Naive thymus-derived CD4-positive, alpha-beta T cell (primary cell): Measurements from ENCODE around the gene ESPN. TPM values are rescaled to one million over a fixed set of nuclear protein-coding genes. Genes with fewer than 3 reads are reported as not detected.

Experiments used
- ATAC-seq: fragments of 150-1000 bp; cut with Tn5 transposase; 2 replicates; pipeline ENCODE4 v1.10.0; 2021; ENCODE audit warnings: mild to moderate bottlenecking, moderate library complexity
- CTCF ChIA-PET: fragments of 350-600 bp; sonication (Branson Sonifier 250); formaldehyde crosslinking; loops from one replicate; lab custom pipeline; 2021; ENCODE audit warnings: antibody characterized with exemption; lab: Charles Lee
- POLR2A ChIA-PET: fragments of 350-600 bp; sonication (Branson Sonifier 250); formaldehyde crosslinking; loops from one replicate; lab custom pipeline; 2021; ENCODE audit warnings: antibody characterized with exemption, inconsistent platforms; lab: Charles Lee
- DNase-seq, 9 donors: peaks; one replicate each; pipeline versions ENCODE4 v3.0.0 to v3.0.0-alpha.2; 2020 to 2022; ENCODE audit warnings: mixed read lengths in 1 of 9
- H3K27ac ChIP-seq: one replicate; pipeline ENCODE4 v1.7.0; 2013; ENCODE audit warnings: mild to moderate bottlenecking, low read depth, low read length, moderate library complexity
- H3K27me3 ChIP-seq, 2 donors: one replicate each; pipeline ENCODE4 v1.7.0; 2013; ENCODE audit warnings: low read length in 2 of 2, mild to moderate bottlenecking in 2 of 2, moderate library complexity in 2 of 2; ENCODE audit not compliant: control insufficient read depth in 2 of 2, insufficient read depth in 2 of 2
- H3K36me3 ChIP-seq, 3 experiments: 1 replicate in 2 of 3; 2 replicates in 1 of 3; pipeline ENCODE4 v1.7.0; 2013; ENCODE audit warnings: low read length in 3 of 3, mild to moderate bottlenecking in 3 of 3, moderate library complexity in 1 of 3; ENCODE audit not compliant: insufficient read depth in 3 of 3, control insufficient read depth in 2 of 3
- H3K4me1 ChIP-seq, 2 donors: one replicate each; pipeline ENCODE4 v1.7.0; 2013; ENCODE audit warnings: low read length in 2 of 2, mild to moderate bottlenecking in 2 of 2, moderate library complexity in 1 of 2; ENCODE audit not compliant: control insufficient read depth in 2 of 2, insufficient read depth in 2 of 2
- H3K4me3 ChIP-seq: 2 replicates; pipeline ENCODE4 v1.7.0; 2013; ENCODE audit warnings: mild to moderate bottlenecking, low read length
- H3K9me3 ChIP-seq, 3 experiments: 1 replicate in 2 of 3; 2 replicates in 1 of 3; pipeline ENCODE4 v1.7.0; 2013; ENCODE audit warnings: low read length in 3 of 3; ENCODE audit not compliant: control insufficient read depth in 2 of 3
- H3K27ac Mint-ChIP-seq, 9 donors: one replicate each; pipeline ENCODE4 v1.8.0; 2020 to 2022; ENCODE audit warnings: mixed read lengths in 9 of 9, mild to moderate bottlenecking in 8 of 9, moderate library complexity in 5 of 9, inconsistent platforms in 2 of 9
- H3K27me3 Mint-ChIP-seq, 5 donors: one replicate each; pipeline ENCODE4 v1.8.0; 2021 to 2022; ENCODE audit warnings: mixed read lengths in 5 of 5, mild to moderate bottlenecking in 1 of 5
- H3K36me3 Mint-ChIP-seq, 5 donors: one replicate each; pipeline ENCODE4 v1.8.0; 2020 to 2022; ENCODE audit warnings: mixed read lengths in 5 of 5, mild to moderate bottlenecking in 3 of 5, inconsistent platforms in 1 of 5
- H3K4me1 Mint-ChIP-seq, 7 donors: one replicate each; pipeline ENCODE4 v1.8.0; 2020 to 2022; ENCODE audit warnings: mixed read lengths in 7 of 7, mild to moderate bottlenecking in 3 of 7, inconsistent platforms in 1 of 7
- H3K4me3 Mint-ChIP-seq, 10 donors: one replicate each; pipeline ENCODE4 v1.8.0; 2020 to 2022; ENCODE audit warnings: mild to moderate bottlenecking in 10 of 10, mixed read lengths in 10 of 10, moderate library complexity in 6 of 10, inconsistent platforms in 2 of 10
- H3K9me3 Mint-ChIP-seq, 11 donors: one replicate each; pipeline ENCODE4 v1.8.0; 2020 to 2022; ENCODE audit warnings: mixed read lengths in 11 of 11, mild to moderate bottlenecking in 4 of 11, inconsistent platforms in 1 of 11, moderate library complexity in 1 of 11
- intact Hi-C, 2 donors: fragments of 100-400 bp; cut with micrococcal nuclease; formaldehyde crosslinking; loops; one replicate each; pipeline ENCODE4 v1.15.1; 2023
- polyA plus RNA-seq, 2 donors: library from polyadenylated mRNA; unstranded; fragments of 300-500 nt; fragmentation: Illumina TruSeq; gene quantifications; one replicate each; pipeline ENCODE4 v1.2.3, GENCODE V29; 2021
- total RNA-seq, 6 experiments: library from RNA in 5 of 6; stranded (reverse) in 5 of 6; gene quantifications; 1 replicate in 5 of 6; 2 replicates in 1 of 6; pipeline ENCODE4 v1.2.3 and lab custom pipeline; 2021 to 2026

ESPN gene
- total and polyA plus RNA-seq, 7 experiments from 2014 or later, result 0.40 to 2.9 (median 2.1) TPM

DNA sequence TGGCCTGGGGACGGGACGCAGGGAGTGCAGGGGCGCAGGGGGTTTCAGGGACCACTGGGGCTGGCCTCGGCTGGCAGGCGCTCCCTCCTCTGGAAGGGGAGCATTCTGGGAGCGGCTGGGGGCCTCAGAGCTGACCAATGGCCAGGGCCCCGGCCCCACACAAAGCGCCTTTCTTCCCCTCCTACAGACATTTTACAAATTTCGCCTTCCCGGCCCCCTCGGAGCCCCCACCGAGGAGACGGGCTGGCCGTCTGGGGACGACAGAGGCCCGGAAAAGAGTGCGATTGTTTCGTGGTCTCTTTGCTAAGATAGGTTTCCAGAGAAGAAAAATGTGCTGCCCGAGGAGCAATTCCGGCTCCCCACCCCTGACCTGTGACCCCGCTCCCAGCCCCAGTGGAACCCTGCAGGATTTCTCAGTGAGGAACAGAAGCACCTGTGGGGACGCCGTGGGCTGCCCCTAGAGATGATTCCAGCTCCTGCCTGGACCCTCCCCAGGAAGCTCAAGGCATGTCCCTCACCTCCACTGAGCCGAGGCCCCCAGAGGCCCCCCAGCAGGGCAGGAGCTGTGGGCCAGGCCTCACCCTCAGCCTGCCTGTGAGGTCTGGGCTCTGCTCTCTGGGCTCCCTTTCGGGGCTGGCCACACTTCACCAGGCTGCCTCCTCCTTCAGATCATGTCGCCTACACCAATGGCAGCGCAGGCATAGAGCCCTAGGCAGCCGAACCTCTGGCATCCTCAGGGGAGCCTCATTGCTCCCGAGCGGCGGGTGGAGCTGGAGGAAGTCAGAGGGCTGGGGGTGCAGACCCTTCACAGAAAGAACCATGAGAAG is 81.8 kb downstream of the ESPN start:
- H3K27me3 Mint-ChIP-seq, result peaks cover 0 to 4% (median 0%) of the 10 kb centered on the region in 5 donors
- no peaks in the 10 kb centered on the region for H3K4me1 Mint-ChIP-seq
- CTCF ChIA-PET, result no interaction called here
- intact Hi-C loops, result no loop called here
- Histone ChIP-seq H3K27ac (no peak overlapping the region), H3K4me1 (no peaks in the 10 kb centered on the region), H3K9me3 (no peaks in the 10 kb centered on the region), H3K36me3 (no peaks in the 10 kb centered on the region), H3K4me3 (no peak overlapping the region), H3K27me3 (no peaks in the 10 kb centered on the region)
- DNase-seq (no peak), ATAC-seq (no peak)
- no peak overlapping the region for H3K4me3 Mint-ChIP-seq
- no peak overlapping the region for H3K27ac Mint-ChIP-seq
- H3K9me3 Mint-ChIP-seq, result no peaks in the 10 kb centered on the region
- H3K36me3 Mint-ChIP-seq, result no peaks in the 10 kb centered on the region
- POLR2A ChIA-PET, result interaction anchor here (1.1 kb wide), 1 partner anchor 63 kb away, joined by 3 read pairs; no protein-coding TSS in a partner anchor

DNA sequence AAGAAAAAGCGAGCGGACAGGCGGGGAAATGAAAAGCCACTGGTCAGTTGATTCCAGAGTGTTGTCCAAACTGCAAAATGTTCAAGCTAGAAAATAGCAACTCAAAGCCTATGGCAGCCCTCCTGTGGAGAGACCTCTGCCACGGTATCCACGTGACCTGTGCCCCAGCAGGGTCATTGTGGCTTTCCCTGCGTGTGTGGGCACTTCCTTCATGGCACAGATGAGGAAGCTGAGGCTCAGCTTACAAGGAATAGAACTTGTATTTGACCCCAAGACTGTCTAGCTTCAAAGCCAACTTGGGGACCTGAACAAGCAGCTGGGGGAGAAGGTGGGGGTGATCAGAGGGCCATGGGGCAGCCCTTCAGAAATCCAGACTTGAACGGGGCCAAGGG is 82.5 kb downstream of the ESPN start:
- no peak overlapping the region for H3K4me3 ChIP-seq
- H3K27me3 ChIP-seq, result no peaks in the 10 kb centered on the region
- H3K4me1 ChIP-seq, result no peaks in the 10 kb centered on the region
- ATAC-seq, result no peak
- no peaks in the 10 kb centered on the region for H3K9me3 ChIP-seq
- no peak for DNase-seq
- Mint-ChIP-seq H3K27me3 (peaks cover 0 to 4% (median 0%) of the 10 kb centered on the region in 5 donors), H3K27ac (no peak overlapping the region), H3K4me1 (no peaks in the 10 kb centered on the region), H3K36me3 (no peaks in the 10 kb centered on the region), H3K4me3 (no peak overlapping the region), H3K9me3 (no peaks in the 10 kb centered on the region)
- no peak overlapping the region for H3K27ac ChIP-seq
- POLR2A ChIA-PET, result interaction anchor here (1.0 to 1.4 kb wide), 3 partner anchors 15 to 62 kb away, joined by 3 read pairs; partner anchors contain the start of genes NOL9 and TAS1R1
- intact Hi-C loops, result no loop called here
- H3K36me3 ChIP-seq, result no peaks in the 10 kb centered on the region
- CTCF ChIA-PET, result interaction anchor here (0.6 to 1.0 kb wide), 2 partner anchors 39 to 187 kb away, joined by 3 read pairs; no protein-coding TSS in a partner anchor

- Histone ChIP-seq H3K4me1 (no peaks in the 10 kb centered on the region), H3K4me3 (no peak overlapping the region), H3K36me3 (no peaks in the 10 kb centered on the region), H3K27ac (no peak overlapping the region), H3K27me3 (no peaks in the 10 kb centered on the region), H3K9me3 (no peaks in the 10 kb centered on the region)
- DNase-seq (no peak), ATAC-seq (no peak)
- intact Hi-C loops, result no loop called here
- Mint-ChIP-seq H3K36me3 (no peaks in the 10 kb centered on the region), H3K9me3 (no peaks in the 10 kb centered on the region), H3K4me3 (no peak overlapping the region), H3K27me3 (peaks cover 0 to 4% (median 0%) of the 10 kb centered on the region in 5 donors), H3K27ac (no peak overlapping the region), H3K4me1 (no peaks in the 10 kb centered on the region)
- ChIA-PET POLR2A (interaction anchor here (1.0 to 1.4 kb wide), 3 partner anchors 15 to 62 kb away, joined by 3 read pairs; partner anchors contain the start of genes NOL9 and TAS1R1), CTCF (interaction anchor here (0.6 to 1.0 kb wide), 2 partner anchors 38 to 187 kb away, joined by 3 read pairs; no protein-coding TSS in a partner anchor)
Measured at GRCh38 chr1:6507461-6507911, 82.9 kb downstream of the ESPN start.

DNA sequence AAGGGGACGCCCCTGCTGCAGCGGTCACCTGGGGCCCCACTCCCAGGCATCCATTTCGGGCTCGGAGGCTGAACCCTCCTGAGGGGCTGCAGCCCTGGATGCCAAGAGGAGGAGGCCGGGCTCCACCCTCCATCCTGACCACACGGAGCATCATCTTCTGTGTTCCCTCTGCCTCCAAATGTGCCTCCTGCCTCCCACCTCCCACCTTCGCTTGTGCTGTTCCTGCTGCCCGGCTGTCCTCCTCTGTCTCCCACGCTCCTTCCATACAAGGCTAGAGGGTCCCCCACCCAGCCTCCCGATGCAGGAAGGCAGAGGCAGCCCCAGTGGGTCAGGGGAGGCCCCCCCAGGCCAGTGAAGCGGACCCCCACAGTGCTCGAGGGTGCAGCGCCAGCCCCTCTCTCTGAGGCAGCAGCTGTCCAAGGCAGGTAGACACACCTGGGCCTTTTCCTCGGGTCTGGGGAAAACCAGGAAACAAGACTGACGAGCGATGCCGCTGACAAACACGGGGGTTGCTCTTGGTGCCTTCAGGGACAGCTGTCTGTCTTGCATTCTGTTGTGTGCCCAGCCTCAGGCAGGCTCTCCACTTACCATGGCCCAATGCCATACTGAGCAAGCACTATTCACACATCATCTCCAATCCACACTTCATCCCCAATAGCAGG is 83.7 kb downstream of the ESPN start:
- Histone ChIP-seq H3K36me3 (no peaks in the 10 kb centered on the region), H3K4me1 (no peaks in the 10 kb centered on the region), H3K9me3 (no peaks in the 10 kb centered on the region), H3K4me3 (no peak overlapping the region), H3K27ac (no peak overlapping the region), H3K27me3 (no peaks in the 10 kb centered on the region)
- no peaks in the 10 kb centered on the region for H3K4me1 Mint-ChIP-seq
- H3K27ac Mint-ChIP-seq, result no peak overlapping the region
- no peaks in the 10 kb centered on the region for H3K9me3 Mint-ChIP-seq
- CTCF ChIA-PET, result interaction anchor here (1.1 kb wide), 1 partner anchor 18 kb away, joined by 4 read pairs; no protein-coding TSS in a partner anchor
- DNase-seq, result no peak
- no peak overlapping the region for H3K4me3 Mint-ChIP-seq
- POLR2A ChIA-PET, result interaction anchor here (1.1 to 1.4 kb wide), 2 partner anchors 16 to 28 kb away, joined by 3 read pairs; no protein-coding TSS in a partner anchor
- intact Hi-C loops, result no loop called here
- no peaks in the 10 kb centered on the region for H3K36me3 Mint-ChIP-seq
- no peak for ATAC-seq
- H3K27me3 Mint-ChIP-seq, result peaks cover 0 to 4% (median 0%) of the 10 kb centered on the region in 5 donors

GRCh38 chr1:6508816-6509189 is 84.2 kb downstream of the ESPN start:
- Mint-ChIP-seq H3K4me1 (no peaks in the 10 kb centered on the region), H3K36me3 (no peaks in the 10 kb centered on the region), H3K9me3 (no peaks in the 10 kb centered on the region), H3K27ac (no peak overlapping the region), H3K27me3 (peaks cover 0 to 4% (median 0%) of the 10 kb centered on the region in 5 donors), H3K4me3 (no peak overlapping the region)
- CTCF ChIA-PET, result interaction anchor here (1.1 kb wide), 1 partner anchor 18 kb away, joined by 4 read pairs; no protein-coding TSS in a partner anchor
- intact Hi-C loops, result no loop called here
- no peaks in the 10 kb centered on the region for H3K4me1 ChIP-seq
- H3K36me3 ChIP-seq, result no peaks in the 10 kb centered on the region
- no peaks in the 10 kb centered on the region for H3K27me3 ChIP-seq
- H3K27ac ChIP-seq, result no peak overlapping the region
- no peaks in the 10 kb centered on the region for H3K9me3 ChIP-seq
- ATAC-seq (no peak), DNase-seq (no peak)
- no peak overlapping the region for H3K4me3 ChIP-seq
- POLR2A ChIA-PET, result interaction anchor here (1.1 kb wide), 1 partner anchor 28 kb away, joined by 3 read pairs; no protein-coding TSS in a partner anchor

GRCh38 chr1:6509220-6509918 is 84.8 kb downstream of the ESPN start:
- Histone ChIP-seq H3K4me3 (no peak overlapping the region), H3K9me3 (no peaks in the 10 kb centered on the region), H3K36me3 (no peaks in the 10 kb centered on the region), H3K4me1 (no peaks in the 10 kb centered on the region), H3K27me3 (no peaks in the 10 kb centered on the region), H3K27ac (no peak overlapping the region)
- CTCF ChIA-PET, result interaction anchor here (1.1 kb wide), 1 partner anchor 19 kb away, joined by 4 read pairs; no protein-coding TSS in a partner anchor
- H3K9me3 Mint-ChIP-seq, result no peaks in the 10 kb centered on the region
- H3K27ac Mint-ChIP-seq, result no peak overlapping the region
- no peaks in the 10 kb centered on the region for H3K4me1 Mint-ChIP-seq
- no peak for ATAC-seq
- intact Hi-C loops, result no loop called here
- peaks cover 0 to 2% (median 0%) of the 10 kb centered on the region in 5 donors for H3K27me3 Mint-ChIP-seq
- DNase-seq, result no peak
- POLR2A ChIA-PET, result interaction anchor here (1.1 kb wide), 1 partner anchor 27 kb away, joined by 3 read pairs; no protein-coding TSS in a partner anchor
- no peaks in the 10 kb centered on the region for H3K36me3 Mint-ChIP-seq
- H3K4me3 Mint-ChIP-seq, result no peak overlapping the region
